GM19372 (cell line): ENCODE data around the gene VEGFD.
"Not testable (repeated sequence)": the region's sequence is repeated elsewhere in the genome, so short reads cannot be mapped to it uniquely, and the experiment has no call there.

ENCODE experiments used
- ATAC-seq: cut with Tn5 transposase; IDR thresholded peaks from one replicate; pipeline ENCODE4 v1.9.1; 2021; ENCODE audit warnings: mild to moderate bottlenecking, low read depth, moderate library complexity; ENCODE audit not compliant: unreplicated experiment

VEGFD gene

GRCh38 chrX:15314472-15314871, 69.7 kb downstream of the VEGFD start:
- ATAC-seq = no peak

GRCh38 chrX:15311119-15311518, 73.1 kb downstream of the VEGFD start:
- ATAC-seq = no peak

- no peak for ATAC-seq
Measured at GRCh38 chrX:15310117-15310516, 74.1 kb downstream of the VEGFD start.

DNA sequence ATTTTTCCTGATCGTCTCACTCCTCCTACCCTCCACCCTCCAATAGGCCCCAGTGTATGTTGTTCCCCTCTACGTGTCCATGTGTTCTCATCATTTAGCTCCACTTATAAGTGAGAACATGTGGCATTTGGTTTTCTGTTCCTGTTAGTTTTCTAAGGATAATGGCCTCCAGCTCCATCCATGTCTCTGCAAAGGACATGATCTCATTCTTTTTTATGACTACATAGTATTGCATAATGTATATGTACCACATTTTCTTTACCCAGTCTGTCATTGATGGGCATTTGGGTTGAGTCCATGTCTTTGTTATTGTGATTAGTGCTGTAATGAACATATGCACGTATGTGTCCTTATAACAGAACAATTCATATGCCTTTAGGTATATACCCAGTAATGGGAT, 78.3 kb downstream of the VEGFD start:
- ATAC-seq = not testable (repeated sequence)

GRCh38 chrX:15301924-15302323, 82.3 kb downstream of the VEGFD start:
- ATAC-seq = no peak

GRCh38 chrX:15299941-15300851, 84.0 kb downstream of the VEGFD start:
- no peak for ATAC-seq

GRCh38 chrX:15298780-15299179, 85.4 kb downstream of the VEGFD start:
- ATAC-seq = no peak

- no peak for ATAC-seq
Measured at GRCh38 chrX:15298201-15298600, 86.0 kb downstream of the VEGFD start.
